CD4-positive, alpha-beta T cell treated with Interleukin-17A for 4 hours (primary cell): ENCODE results near the gene KLHDC3.
"Not testable (repeated sequence)": the region's sequence is repeated elsewhere in the genome, so short reads cannot be mapped to it uniquely, and the experiment has no call there.

ENCODE experiments used
- DNase-seq: peaks from one replicate; pipeline ENCODE4 v3.0.0-alpha.2; 2020; ENCODE audit warnings: mixed read lengths

The KLHDC3 gene

DNA sequence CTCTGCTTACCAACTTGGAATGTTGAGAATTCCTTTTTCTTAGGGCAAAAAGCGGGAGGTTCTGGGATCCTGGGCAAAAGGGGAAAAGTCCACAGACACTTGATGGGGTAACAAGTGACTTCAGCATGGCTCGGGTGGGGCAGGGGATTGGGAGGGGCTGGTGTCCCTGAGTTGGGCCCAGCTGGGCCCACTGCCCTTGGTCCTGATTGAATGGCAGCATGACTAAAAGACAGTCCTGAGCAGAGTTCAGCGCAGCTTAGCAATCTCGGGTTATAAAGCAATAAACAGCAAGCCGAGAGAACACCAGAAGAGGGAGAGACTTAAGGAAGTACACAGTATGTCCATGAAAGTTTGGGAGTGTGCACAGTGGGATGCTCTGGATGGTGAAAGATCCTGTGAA is 24.1 kb upstream of the KLHDC3 start:
- DNase-seq = no peak

DNA sequence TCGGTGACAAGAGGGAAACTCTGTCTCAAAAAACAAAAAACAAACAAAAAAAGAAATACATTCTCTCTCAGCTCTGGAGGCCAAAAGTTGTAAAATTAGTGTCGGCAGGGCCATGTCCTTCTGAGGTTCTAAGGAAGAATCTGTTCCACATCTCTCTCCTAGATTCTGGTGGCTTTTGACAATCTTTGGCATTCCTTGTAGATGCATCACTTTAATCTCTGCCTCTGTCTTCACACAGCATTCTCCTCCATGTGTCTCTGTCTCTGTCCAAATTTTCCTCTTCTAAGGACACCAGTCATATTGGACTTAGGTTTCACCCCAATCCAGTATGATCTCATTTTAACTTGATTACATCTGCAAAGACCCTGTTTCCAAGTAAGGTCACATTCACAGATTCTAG is 20.6 kb upstream of the KLHDC3 start:
- DNase-seq = no peak

DNA sequence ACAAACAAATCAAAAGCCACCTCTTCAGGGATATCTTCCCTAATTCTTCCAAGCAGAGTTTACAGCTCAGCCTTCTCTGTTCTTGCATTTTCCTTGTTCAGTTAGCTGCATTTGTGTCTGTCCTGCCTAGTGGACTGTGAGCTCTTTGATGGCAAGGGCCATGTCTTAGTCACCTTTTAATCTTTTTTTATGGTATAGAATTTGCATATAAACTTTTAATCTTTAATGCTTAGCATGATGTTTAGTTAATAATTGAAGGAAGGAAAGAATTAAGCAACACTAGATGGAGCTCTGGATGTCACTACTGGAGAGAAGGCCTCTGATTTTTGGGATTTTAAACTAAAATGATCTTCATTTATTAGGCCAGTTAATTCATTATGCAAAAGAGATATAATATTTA is 17.5 kb upstream of the KLHDC3 start:
- DNase-seq = no peak

DNA sequence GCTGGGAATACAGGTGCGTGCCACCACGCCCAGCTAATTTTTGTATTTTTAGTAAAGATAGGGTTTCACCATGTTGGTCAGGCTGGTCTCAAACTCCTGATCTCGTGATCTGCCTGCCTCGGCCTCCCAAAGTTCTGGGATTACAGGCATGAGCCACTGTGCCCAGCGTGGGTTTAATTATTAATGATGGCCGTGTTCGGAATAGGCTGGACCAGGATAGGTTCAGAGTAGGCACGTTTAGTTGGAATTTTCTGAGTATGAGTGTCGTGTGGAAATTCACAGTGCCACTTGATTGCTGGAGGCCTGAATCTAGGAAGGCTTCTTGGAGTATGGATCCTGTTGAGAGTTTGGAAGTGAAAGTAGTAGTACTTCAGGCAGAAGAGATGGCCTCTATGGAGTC is 15.8 kb upstream of the KLHDC3 start:
- not testable (repeated sequence) for DNase-seq

DNA sequence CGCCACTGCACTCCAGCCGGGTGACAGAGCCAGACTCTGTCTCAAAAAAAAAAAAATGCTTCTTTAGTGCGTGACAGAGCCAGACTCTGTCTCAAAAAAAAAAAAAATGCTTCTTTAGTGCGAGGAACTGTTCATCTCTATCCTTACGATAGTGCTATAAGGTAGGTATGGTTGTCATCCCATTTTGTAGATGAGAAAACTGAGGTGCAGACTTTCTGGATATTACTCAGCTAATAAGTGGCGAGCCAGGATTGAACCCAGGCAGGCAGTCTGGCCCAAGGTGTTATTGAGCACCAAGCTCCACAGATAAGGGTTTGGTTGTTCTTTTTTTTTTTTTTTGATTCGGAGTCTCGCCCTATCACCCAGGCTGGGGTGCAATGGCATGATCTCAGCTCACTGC is 12.2 kb upstream of the KLHDC3 start:
- DNase-seq = no peak

DNA sequence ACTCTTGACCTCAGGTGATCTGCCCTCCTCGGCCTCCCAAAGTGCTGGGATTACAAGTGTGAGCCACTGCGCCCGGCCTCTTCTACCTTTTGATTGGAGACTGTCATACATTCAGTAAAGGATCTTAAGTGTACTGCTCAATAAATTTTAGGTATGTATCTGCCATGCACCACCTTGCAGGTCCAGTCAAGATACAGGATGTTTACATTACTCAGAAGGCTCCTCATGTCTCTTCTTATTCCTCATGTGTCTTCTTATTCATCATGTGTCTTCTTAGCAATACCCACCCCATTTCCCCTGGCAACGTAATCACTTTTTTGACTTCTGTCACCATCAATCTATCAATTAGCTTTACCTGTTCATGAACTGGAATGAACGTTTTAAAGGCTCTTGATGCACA is 8.2 kb upstream of the KLHDC3 start:
- DNase-seq = no peak

DNA sequence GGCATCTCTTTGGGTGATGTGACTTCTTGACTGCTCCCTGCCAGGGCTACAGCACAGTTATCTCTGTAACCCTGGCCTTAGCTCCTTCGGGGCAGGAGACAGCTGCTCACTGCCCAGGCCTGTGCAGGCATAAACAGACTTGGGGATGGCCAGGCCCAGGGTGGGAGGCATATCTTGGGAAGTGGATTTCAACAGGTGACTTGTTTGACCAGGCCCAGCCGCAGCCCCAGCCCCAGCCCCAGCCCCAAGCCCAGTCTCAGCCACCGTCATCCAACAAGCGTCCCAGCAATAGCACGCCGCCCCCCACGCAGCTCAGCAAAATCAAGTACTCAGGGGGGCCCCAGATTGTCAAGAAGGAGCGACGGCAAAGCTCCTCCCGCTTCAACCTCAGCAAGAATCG is 7.8 kb upstream of the KLHDC3 start:
- no peak for DNase-seq

DNA sequence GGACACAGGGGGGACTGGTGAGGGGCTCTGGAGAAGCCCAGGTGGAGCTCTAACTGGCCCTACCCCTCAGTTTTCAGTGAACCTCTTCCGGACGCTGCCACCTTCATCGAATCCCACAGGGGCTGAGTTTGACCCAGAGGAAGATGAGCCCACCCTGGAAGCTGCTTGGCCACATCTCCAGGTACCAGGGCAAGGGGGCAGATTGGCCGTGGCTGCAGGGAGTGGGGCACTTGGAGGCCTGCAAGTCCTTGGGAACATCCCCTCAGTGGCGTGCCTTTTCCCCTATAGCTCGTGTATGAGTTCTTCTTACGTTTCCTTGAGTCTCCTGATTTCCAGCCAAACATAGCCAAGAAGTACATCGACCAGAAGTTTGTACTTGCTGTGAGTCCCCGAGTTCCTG is 6.9 kb upstream of the KLHDC3 start:
- no peak for DNase-seq

DNA sequence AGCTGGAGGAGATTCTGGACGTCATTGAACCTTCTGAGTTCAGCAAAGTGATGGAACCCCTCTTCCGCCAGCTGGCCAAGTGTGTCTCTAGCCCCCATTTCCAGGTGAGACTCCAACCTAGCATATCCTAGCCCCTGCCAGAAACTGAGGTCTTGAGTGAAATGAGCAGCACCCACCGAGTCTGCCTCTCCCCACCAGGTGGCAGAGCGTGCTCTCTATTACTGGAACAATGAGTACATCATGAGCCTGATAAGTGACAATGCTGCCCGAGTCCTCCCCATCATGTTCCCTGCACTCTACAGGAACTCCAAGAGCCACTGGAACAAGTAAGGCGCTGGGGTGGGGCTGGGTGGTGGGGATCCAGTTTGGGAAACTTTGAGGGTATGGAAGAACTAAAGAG is 4.9 kb upstream of the KLHDC3 start:
- DNase-seq = peak; percentile 47

DNA sequence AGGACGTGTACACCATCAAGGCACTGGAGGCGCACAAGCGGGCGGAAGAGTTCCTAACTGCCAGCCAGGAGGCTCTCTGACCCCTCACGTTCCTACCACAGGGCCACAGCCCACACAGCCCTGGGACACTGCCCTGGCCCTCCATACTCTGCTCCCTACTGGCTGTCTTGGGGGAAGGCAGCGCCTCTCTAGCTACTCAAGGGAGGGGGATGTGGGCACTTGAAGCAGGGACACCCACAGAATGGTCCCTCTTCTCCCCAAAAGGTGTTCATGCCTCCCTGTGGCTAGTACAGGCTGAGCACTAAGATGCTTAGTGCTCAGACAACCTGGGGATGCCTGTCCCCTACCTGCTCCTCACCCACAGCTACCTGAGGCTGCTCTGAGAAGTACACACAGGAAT is 2.8 kb upstream of the KLHDC3 start:
- no peak for DNase-seq

DNA sequence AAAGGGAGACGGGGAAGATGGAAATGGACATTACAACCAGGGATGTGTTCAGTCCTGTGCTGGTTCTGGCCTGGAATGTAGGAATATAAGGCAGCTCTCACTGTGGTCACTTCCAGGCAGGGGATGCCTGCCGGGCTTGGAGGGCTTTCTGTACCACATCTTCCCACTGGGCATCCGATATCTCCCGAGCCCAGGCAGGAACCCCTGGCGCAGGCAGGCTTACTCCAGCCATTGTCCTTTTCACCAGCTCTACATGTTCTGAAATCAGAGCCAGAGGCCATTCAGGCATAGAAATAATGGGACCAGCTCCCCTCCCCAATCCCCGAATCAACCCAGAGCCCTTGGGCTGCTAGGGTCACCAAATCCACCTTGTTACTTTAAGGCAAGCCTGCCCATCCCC is 1.7 kb upstream of the KLHDC3 start:
- no peak for DNase-seq

DNA sequence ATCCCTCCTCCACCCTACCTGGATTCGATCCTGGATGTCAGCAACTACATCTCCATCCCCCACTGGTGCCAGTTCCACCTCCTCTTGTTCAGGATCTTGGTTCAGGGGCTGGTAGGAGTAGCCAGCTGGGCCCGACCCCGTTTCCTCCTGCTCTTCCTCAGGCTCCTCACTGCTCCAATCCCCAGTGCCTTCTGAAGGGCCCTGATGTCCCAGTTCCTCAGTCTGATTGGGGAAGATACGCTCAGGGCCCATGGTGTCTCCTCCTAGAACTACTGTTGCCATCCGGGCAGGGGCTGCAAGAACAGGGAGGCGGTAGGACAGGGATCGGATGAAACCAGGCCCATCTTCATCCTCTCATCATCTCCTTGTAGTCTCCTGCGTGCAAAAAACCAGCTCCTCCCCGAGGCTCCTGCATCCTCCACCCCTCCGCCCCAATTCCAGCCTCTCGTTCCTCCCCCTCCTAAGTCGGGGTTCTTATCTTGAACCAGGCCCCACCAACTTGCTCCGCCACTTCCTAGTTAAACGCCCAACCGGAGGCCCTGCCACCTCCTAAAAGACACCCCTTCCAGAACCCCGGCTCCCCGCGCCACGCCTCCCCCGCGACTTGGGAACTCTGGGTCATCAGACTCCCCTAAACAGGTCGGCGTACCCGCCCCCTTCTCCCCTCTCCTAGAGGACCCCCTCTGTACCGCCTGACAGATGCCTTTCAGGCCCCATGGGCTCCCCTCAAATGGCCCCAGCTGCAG is 779 bp upstream of the KLHDC3 start:
- DNase-seq = no peak

DNA sequence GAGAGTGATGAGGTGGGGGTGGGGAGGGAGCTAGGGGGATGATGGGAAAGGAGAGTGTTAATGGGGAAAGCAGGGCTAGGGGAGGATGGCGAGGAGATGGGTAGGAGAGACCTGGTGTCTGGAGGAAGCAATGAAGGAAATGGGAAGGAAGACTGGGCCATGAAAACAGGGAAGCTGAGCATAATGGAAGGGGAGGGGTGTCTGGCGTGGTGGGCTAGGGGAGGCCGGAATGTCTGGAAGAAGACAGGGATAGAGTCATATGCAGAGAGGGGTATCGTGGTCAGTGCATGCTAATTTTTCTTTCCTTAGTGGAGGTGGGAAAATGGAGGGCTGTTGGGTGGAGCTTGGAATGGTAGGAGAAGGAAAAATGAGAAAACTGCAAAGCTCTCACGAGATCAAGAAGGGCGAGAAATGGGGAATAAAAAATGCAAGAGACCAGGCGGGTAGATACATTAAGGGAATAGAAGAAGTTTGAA is 423 bp downstream of the KLHDC3 start:
- no peak for DNase-seq

DNA sequence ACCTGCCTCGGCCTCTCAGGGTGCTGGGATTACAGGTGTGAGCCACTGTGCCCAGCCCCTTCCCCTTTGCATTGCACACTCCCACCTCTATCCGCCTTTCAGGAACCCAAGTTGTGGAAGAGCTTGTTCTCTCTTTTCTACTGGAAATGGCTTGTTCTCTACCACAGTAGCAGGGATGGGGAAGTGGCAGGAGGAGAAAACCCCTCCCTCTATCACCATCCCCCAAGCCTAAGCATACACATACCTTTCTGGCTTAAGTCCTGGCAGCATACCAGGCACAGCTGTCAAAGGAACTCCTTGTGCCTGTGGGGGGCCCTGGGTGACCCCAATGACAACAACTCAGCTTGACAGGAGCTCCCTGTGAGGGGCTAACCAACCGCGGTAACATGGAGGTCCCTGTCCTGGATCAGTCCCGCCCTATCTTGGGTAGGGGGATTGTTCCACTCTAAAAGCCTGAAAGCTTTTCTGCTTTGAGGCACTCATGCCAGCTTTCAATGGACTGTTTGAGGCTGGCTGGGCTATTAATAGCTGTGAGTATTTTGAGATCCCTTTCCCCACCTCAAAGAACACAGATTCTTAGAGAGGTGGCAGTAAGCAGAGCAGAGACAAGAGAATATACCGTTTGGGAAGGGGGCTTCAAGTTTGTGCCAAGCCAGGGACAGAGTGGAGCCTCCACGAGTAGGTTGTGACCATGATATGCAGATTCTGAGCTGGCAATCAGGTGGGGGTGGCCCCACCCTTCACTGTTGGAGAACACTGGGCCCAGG is 2.3 kb downstream of the KLHDC3 start:
- no peak for DNase-seq

DNA sequence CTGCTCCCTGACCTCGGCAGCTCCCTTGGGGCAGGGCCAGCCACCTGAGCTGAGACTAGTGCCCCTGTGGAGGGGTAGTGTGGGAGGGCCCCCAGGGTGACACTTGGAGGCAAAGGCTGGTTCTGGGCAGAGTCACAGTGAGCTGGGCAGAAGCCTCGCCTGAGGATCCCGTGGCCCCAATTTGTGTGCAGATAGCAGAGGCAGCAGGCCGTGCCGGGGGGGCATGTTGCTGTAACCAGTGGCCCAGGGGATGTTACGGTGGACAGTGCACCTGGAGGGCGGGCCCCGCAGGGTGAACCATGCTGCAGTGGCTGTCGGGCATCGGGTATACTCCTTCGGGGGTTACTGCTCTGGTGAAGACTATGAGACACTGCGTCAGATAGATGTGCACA is 2.9 kb downstream of the KLHDC3 start:
- no peak for DNase-seq

DNA sequence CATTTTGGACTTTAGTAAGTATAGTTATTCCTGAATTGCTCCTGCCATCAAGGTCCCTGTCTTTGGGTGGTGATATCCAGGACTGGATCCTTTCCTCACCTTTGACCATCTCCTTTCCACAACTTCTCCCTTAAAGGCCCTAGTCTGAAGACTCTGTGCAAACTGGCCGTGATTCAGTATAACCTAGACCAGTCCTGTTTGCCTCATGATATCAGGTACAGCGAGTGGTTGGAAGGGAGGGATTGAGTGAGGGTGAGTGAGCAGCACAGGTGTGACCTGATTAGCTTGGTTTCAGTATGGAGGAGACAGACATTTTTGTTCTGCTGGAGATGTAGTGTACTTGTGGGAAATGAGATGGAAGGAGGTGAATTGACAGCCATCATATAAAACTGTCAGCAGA is 5.1 kb downstream of the KLHDC3 start:
- DNase-seq = no peak

DNA sequence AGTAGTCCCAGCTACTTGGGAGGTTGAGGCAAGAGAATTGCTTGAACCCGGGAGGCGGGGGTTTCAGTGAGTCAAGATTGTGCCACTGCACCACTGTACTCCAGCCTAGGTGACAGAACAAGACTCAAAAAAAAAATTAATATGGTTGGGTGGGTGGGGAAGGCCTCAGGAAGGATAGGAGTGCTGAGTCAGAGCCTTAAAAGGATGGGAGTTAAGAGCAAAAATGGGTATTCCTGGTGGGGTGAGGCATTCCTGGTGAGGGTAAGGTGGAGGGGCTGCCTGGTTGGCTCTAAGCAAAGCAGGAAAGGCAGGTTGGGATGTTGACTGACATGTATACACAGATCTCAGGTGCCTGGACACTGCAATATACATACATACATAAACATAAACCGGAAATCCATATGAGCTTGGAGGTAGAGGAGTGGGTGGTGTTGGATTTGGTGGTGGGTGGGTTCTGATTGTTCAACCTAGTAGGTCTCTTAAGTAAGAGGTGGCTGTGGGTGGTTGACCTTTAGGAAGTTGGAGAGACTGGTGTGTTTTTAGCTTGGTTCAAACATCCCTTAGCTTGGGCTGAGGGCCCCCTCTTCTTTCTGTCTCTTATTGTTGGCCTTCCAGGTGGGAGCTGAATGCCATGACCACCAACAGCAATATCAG is 6.1 kb downstream of the KLHDC3 start:
- no peak for DNase-seq

DNA sequence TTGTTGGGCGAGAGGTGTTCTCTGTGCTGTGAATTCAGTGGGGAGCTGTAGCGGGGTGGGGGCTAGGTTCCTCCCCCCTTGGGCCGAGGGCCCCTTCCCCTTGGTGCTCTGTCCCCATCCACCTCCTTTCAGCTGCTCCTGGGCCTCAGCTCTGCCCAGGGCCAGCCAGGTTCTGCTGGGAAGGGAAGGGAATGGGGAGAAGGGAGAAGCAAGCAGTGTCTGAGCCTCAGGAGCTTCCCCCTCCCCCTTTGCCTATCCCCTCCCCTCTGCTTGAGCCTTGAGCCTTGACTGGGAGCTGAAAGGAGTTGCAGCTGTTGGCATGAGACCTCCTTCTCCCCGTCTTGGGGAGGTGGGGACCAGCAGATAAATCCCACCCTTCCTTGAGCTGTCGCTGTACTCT is 6.8 kb downstream of the KLHDC3 start:
- no peak for DNase-seq

DNA sequence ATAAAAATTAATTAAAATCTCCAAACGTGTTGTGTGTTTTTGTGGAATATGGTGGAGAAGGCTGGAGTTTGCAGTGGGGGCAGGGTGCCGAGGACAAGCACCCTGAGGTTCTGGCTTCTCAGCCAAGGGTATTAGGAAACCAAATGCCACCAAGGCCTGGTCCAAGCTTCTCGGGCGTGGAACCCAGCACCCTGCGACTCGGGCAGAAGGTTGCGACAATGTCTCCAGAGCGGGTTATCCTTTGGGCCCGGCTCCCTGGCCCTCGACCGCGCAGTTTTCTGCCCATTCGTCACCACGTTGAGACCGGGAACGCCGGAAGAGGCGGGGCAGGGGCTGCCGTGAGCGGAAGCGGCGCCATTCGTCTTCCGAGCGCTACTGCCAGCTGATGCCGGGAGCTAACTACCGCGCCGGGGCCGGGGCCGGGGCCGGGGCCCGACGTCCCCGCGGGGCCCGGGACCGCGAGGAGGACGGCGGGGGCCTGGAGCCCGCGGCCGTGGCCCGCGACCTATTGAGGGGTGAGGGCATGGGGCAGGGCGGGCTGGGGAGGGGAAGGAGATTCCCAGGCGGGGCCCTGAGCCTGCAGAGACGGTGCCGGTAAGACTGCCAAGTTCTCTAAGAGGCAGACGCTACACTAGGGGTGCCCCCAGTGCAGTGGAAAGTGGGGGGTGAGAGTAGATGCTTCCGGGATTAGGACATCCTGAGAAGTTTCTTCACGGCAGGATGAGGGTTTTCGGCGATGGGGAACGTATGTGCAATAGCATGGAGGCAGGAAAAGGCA is 7.4 kb downstream of the KLHDC3 start, which contains the start of gene RRP36:
TSS of gene RRP36 (plus strand) at position 354 of the 778 bp plus-strand sequence. CDS start at position 386, 32 bp downstream.
- peak; percentile 82 for DNase-seq

DNA sequence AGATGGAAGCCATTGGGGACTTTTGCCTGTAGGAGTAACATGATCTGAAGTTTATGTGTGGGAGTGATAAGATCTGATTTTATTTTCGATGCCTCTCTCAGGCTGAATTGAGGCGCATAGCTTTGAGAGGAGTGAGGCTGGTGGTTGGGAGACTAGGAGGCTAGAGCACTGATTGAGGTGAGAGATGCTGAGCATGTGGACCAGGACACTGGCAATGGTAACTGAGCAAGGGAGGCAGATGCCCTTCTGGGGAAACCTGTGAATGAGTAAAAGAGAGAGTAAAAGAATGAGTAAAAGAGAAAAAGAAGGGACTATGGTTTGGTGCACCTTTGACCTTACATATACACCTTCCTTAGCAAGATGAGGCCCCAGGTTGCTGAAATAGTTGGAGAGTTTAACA is 10.4 kb downstream of the KLHDC3 start:
- DNase-seq = no peak

DNA sequence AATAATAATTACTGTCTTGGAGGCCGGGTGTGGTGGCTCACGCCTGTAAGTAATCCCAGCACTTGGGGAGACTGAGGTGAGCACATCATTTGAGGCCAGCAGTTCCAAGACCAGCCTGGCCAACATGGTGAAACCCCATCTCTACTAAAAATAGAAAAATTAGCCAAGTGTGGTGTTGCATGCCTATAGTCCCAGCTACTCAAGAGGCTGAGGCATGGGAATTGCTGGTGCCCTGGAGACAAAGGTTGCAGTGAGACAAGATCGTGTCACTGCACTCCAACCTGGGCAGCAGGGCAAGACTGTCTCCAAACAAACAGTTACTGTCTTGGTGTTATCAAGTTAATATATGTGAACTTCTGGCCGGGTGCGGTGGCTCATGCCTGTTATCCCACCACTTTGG is 12.3 kb downstream of the KLHDC3 start:
- DNase-seq = no peak

DNA sequence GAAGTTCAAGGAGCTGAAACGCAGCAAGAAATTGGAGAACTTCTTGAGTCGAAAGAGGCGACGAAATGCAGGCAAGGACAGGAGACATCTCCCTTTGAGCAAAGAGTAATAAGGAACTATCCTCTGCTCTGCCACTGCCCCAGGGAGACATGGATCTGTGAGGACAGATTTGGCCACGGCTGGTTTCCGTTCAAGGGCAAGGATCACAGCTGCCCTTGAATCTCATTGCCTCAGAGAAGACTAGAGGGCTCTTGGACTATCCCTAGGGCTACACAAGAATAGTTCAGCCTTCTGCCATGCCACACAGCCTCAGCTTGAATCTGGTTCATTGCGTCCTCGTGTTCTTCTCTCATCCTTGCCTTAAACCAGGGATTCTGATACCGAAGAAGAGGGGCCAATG is 15.1 kb downstream of the KLHDC3 start:
- DNase-seq = no peak

DNA sequence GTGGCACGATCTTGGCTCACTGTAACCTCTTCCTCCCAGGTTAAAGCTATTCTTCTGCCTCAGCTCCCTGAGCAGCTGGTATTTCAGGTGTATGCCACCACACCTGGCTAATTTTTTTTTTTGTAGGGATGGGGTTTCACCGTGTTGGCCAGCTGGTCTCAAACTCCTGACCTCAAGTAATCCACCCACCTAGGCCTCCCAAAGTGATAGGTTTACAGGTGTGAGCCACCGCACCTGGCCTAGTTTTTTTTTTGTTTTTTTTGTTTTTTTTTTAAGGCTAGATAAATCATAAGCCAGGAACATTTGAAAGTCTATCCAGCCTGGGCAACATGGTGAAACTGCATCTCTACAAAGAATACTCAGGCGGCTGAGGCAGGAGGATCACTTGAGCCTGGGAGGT is 18.3 kb downstream of the KLHDC3 start:
- no peak for DNase-seq
